GM19324 (cell line): ENCODE data around the gene IL15.

Experiments
- ATAC-seq: cut with Tn5 transposase; IDR thresholded peaks from one replicate; pipeline ENCODE4 v1.9.1; 2021; ENCODE audit warnings: mild to moderate bottlenecking, moderate library complexity; ENCODE audit not compliant: unreplicated experiment, low FRiP score

Gene IL15

GRCh38 chr4:141761926-141762325 lies 125.5 kb downstream of the IL15 start:
- no peak for ATAC-seq

- no peak for ATAC-seq
Measured at GRCh38 chr4:141763374-141763773, 127.0 kb downstream of the IL15 start.

- ATAC-seq: no peak
Measured at GRCh38 chr4:141768954-141769353, 132.6 kb downstream of the IL15 start.

GRCh38 chr4:141771889-141772830 lies 135.8 kb downstream of the IL15 start:
- ATAC-seq: peak; percentile 64

- no peak for ATAC-seq
Measured at GRCh38 chr4:141772838-141773237, 136.5 kb downstream of the IL15 start.

- no peak for ATAC-seq
Measured at GRCh38 chr4:141782205-141782604, 145.8 kb downstream of the IL15 start.
